NCI-H2196 treated with DMSO at 0.1 percent for 48 hours (cell line): ENCODE results near the gene MARK4.

Experiments
- DNase-seq: peaks from one replicate; lab custom pipeline; 2025; ENCODE audit not compliant: unreplicated experiment; lab: John Stamatoyannopoulos, UW

The MARK4 gene

GRCh38 chr19:45354241-45354842, 103.3 kb downstream of the MARK4 start:
- no peak for DNase-seq
